IMR-90 (cell line): ENCODE measurements around the gene ZNF335. TPM values are rescaled to one million over a fixed set of nuclear protein-coding genes. Genes with fewer than 3 reads are reported as not detected.

Experiments
- ATAC-seq: fragments of 200-7000 bp; cut with Tn5 transposase; 2 replicates; pipeline ENCODE4 v1.9.1; 2020; ENCODE audit warnings: low read depth, mild to moderate bottlenecking, moderate library complexity
- BruUV-seq: library from RNA; stranded (reverse); fragments of 400-500 nt; replicated peaks from 2 replicates; lab custom pipeline; 2021; lab: Mats Ljungman, UMichigan
- CTCF ChIA-PET: fragments of 300-600 bp; formaldehyde crosslinking; extraction: SDS; loops from one replicate; lab custom pipeline; 2021; ENCODE audit warnings: antibody characterized with exemption; lab: Yijun Ruan, JAX
- POLR2A ChIA-PET: fragments of 300-600 bp; sonication (Branson Sonifier 250); formaldehyde crosslinking; loops from one replicate; lab custom pipeline; 2022; ENCODE audit warnings: antibody characterized with exemption; ENCODE audit not compliant: unreplicated experiment; lab: Charles Lee
- DNase-seq: peaks from one replicate; pipeline ENCODE4 v3.0.0; 2013
- H2AFZ ChIP-seq: replicated peaks from 2 replicates; pipeline ENCODE3; 2013; ENCODE audit warnings: low read length, mild to moderate bottlenecking; ENCODE audit not compliant: poor library complexity
- H2AK5ac ChIP-seq: 2 replicates; pipeline ENCODE4 v1.6.1; 2013; ENCODE audit warnings: low read depth, low read length, inconsistent platforms
- H2AK9ac ChIP-seq: replicated peaks from 2 replicates; pipeline ENCODE3; 2013; ENCODE audit warnings: mild to moderate bottlenecking, low read depth, low read length, moderate library complexity; ENCODE audit not compliant: poor library complexity
- H2BK120ac ChIP-seq: 2 replicates; pipeline ENCODE4 v1.6.1; 2013; ENCODE audit warnings: low read depth, low read length, inconsistent platforms
- H2BK15ac ChIP-seq: 3 replicates; pipeline ENCODE4 v1.6.1; 2013; ENCODE audit warnings: low read depth, low read length, inconsistent platforms
- H2BK20ac ChIP-seq: 2 replicates; pipeline ENCODE4 v1.6.1; 2013; ENCODE audit warnings: low read depth, mild to moderate bottlenecking, inconsistent platforms, low read length, moderate library complexity
- H2BK5ac ChIP-seq: 2 replicates; pipeline ENCODE4 v1.6.1; 2013; ENCODE audit warnings: mild to moderate bottlenecking, low read depth, low read length, inconsistent platforms; ENCODE audit not compliant: poor library complexity, severe bottlenecking
- H3K14ac ChIP-seq: replicated peaks from 2 replicates; pipeline ENCODE4 v1.6.1; 2013; ENCODE audit warnings: low read depth, low read length, inconsistent platforms
- H3K18ac ChIP-seq: 2 replicates; pipeline ENCODE4 v1.6.1; 2013; ENCODE audit warnings: low read depth, low read length, control low read depth
- H3K23ac ChIP-seq: 2 replicates; pipeline ENCODE4 v1.6.1; 2013; ENCODE audit warnings: low read depth, low read length, inconsistent platforms
- H3K27ac ChIP-seq: 2 replicates; pipeline ENCODE4 v1.5.1; 2013; ENCODE audit warnings: mild to moderate bottlenecking, control low read depth, low read length; ENCODE audit not compliant: insufficient read depth
- H3K27me3 ChIP-seq: 2 replicates; pipeline ENCODE4 v1.6.1; 2013; ENCODE audit warnings: low read length; ENCODE audit not compliant: control insufficient read depth, insufficient read depth
- H3K36me3 ChIP-seq: 2 replicates; pipeline ENCODE4 v1.6.1; 2013; ENCODE audit warnings: low read length, mixed read lengths; ENCODE audit not compliant: control insufficient read depth, insufficient read depth
- H3K4ac ChIP-seq: 2 replicates; pipeline ENCODE4 v1.6.1; 2013; ENCODE audit warnings: low read depth, low read length, inconsistent platforms
- H3K4me1 ChIP-seq: 2 replicates; pipeline ENCODE4 v1.6.1; 2013; ENCODE audit warnings: low read length, mixed read lengths; ENCODE audit not compliant: control insufficient read depth, insufficient read depth
- H3K4me2 ChIP-seq: 2 replicates; pipeline ENCODE4 v1.6.1; 2013; ENCODE audit warnings: low read depth, mild to moderate bottlenecking, control low read depth, low read length, moderate library complexity
- H3K4me3 ChIP-seq: 2 replicates; pipeline ENCODE4 v1.5.1; 2013; ENCODE audit warnings: low read depth, mild to moderate bottlenecking, control low read depth, low read length, moderate library complexity; ENCODE audit not compliant: insufficient read depth
- H3K56ac ChIP-seq: 2 replicates; pipeline ENCODE4 v1.6.1; 2013; ENCODE audit warnings: low read length, inconsistent platforms; ENCODE audit not compliant: insufficient read depth; ENCODE audit errors: extremely low read depth
- H3K79me1 ChIP-seq, 2 experiments: 2 replicates each; pipeline ENCODE4 v1.6.1; 2013; ENCODE audit warnings: low read length in 2 of 2, inconsistent platforms in 1 of 2, low read depth in 1 of 2
- H3K9ac ChIP-seq: 2 replicates; pipeline ENCODE4 v1.6.1; 2013; ENCODE audit warnings: low read depth, low read length, control low read depth
- H3K9me1 ChIP-seq: 2 replicates; pipeline ENCODE4 v1.6.1; 2013; ENCODE audit warnings: low read length, inconsistent platforms; ENCODE audit not compliant: insufficient read depth
- H3K9me3 ChIP-seq: 2 replicates; pipeline ENCODE4 v1.6.1; 2013; ENCODE audit warnings: low read length; ENCODE audit not compliant: control insufficient read depth, insufficient read depth
- H4K20me1 ChIP-seq: 2 replicates; pipeline ENCODE4 v1.6.1; 2013; ENCODE audit warnings: low read length, inconsistent platforms; ENCODE audit not compliant: insufficient read depth
- H4K5ac ChIP-seq: 2 replicates; pipeline ENCODE4 v1.6.1; 2013; ENCODE audit warnings: mild to moderate bottlenecking, low read depth, low read length, control low read depth
- H4K8ac ChIP-seq, 2 experiments: 2 replicates each; pipeline ENCODE4 v1.6.1; 2013; ENCODE audit warnings: low read depth in 2 of 2, low read length in 2 of 2, control low read depth in 1 of 2, inconsistent platforms in 1 of 2
- H4K91ac ChIP-seq: 2 replicates; pipeline ENCODE4 v1.6.1; 2013; ENCODE audit warnings: low read depth, low read length, inconsistent platforms; ENCODE audit not compliant: insufficient read depth
- CEBPB ChIP-seq: IDR thresholded peaks from 2 replicates; pipeline ENCODE4 v1.6.1; 2012; ENCODE audit warnings: low read depth, low read length, improper control_type of control experiment
- MAFK ChIP-seq: IDR thresholded peaks from 2 replicates; pipeline ENCODE4 v1.6.1; 2012; ENCODE audit warnings: low read depth, low read length, improper control_type of control experiment
- NFE2L2 ChIP-seq: fragments of 150-350 bp; IDR thresholded peaks from 2 replicates; pipeline ENCODE4 v1.6.1; 2016; ENCODE audit warnings: low read depth, mild to moderate bottlenecking, low read length
- POLR2A ChIP-seq: IDR thresholded peaks from 2 replicates; pipeline ENCODE4 v1.6.1; 2012; ENCODE audit warnings: mild to moderate bottlenecking, low read depth, low read length
- RCOR1 ChIP-seq: IDR thresholded peaks from 2 replicates; pipeline ENCODE4 v1.6.1; 2012; ENCODE audit warnings: mild to moderate bottlenecking, low read length, improper control_type of control experiment; ENCODE audit not compliant: insufficient replicate concordance
- SMC3 ChIP-seq: fragments of 150-350 bp; IDR thresholded peaks from 2 replicates; pipeline ENCODE4 v1.6.1; 2016; ENCODE audit warnings: low read depth, mild to moderate bottlenecking, antibody characterized with exemption, low read length, moderate library complexity
- WGBS, 2 experiments: methylation state at CpG; one replicate each; pipeline versions ENCODE4 v1.1.5 to v1.1.7; 2013; ENCODE audit warnings: missing lambda C conversion rate in 2 of 2; ENCODE audit not compliant: insufficient read length in 1 of 2; ENCODE audit errors: extremely low coverage in 2 of 2; 5-methylcytosine and 5-hydroxymethylcytosine counted together
- dilution Hi-C: fragments of 300-500 bp; cut with HindIII; formaldehyde crosslinking; loops from one replicate; pipeline ENCODE4 v1.14.3; 2018; ENCODE audit warnings: low sequenced_read_pairs; ENCODE audit not compliant: unreplicated experiment
- in situ Hi-C: fragments of 300-500 bp; cut with MboI; formaldehyde crosslinking; loops from 3 replicates; pipeline ENCODE4 v1.14.3; 2019; ENCODE audit warnings: low sequenced_read_pairs, inconsistent platforms, mixed read lengths
- intact Hi-C: fragments of 100-400 bp; cut with micrococcal nuclease; formaldehyde crosslinking; loops from 2 replicates; pipeline ENCODE4 v1.10.0; 2022
- polyA plus RNA-seq, 3 experiments: library from polyadenylated mRNA; depleted of rRNA; stranded (reverse); fragments of >200 nt; gene quantifications; 2 replicates each; pipeline ENCODE4 v1.2.3, GENCODE V29; 2012; ENCODE audit warnings: low replicate concordance in 1 of 3
- total RNA-seq: library from RNA; depleted of rRNA; stranded (reverse); fragments of >200 nt; gene quantifications from 2 replicates; pipeline ENCODE4 v1.2.3, GENCODE V29; 2012
- TF ChIP-seq, protein P1 (sequence below): conservative IDR thresholded peaks from 2 replicates; pipeline ENCODE4 v1.5.1; 2012; ENCODE audit warnings: mild to moderate bottlenecking, low read depth, low read length, improper control_type of control experiment

Gene ZNF335
- total and polyA plus RNA-seq, 2 of the 4 experiments (the other 2 are of a cell fraction) = 11.8 to 17.8 TPM

DNA sequence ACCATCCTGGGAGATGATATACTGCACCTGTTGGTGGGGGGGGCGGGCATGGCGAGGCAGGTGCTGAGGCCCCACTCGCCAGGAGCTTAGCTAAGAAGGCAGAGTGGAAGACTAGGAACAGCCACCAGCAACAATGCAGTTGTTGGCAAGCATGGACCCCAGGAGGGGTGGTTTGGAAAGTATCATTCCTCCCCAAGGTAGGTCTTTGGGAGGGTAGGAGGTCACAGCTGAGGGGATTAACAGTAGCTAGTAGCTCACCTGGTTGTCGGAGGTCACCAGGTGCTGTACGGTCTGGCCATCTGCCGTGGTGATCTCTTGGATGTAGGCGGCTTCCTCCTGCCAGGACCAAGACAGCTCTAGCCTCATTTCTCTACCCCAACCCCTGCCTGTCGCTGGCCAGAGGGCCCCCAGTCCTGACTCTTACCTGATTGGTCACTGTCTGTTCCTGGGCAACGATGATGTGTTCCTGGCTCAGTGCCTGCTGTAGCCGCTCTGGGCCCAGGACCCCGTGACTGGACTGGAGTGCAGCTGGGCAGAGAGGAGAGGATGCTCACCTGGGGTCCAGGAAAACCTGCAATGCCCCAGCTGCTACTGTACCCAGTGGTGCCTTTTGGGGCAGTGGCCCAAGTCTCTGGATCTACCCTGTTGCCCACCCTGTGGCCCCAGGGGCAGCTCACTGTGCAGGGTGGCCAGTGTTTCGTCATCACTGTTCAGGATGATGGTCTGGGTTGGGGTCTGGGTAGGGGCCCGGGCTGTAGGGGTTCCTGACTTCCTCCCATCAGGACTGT is 22.3 kb downstream of the ZNF335 start:
- in situ Hi-C loops (no loop called here), dilution Hi-C loops (no loop called here), intact Hi-C loops (no loop called here)
- no TSS peak for BruUV-seq
- no peak for ATAC-seq
- no peak overlapping the region for H2BK20ac ChIP-seq
- H2AFZ ChIP-seq = no peak overlapping the region
- H3K9me3 ChIP-seq = no peaks in the 10 kb centered on the region
- H4K91ac ChIP-seq = no peak overlapping the region
- no peak overlapping the region for H3K14ac ChIP-seq
- no peak overlapping the region for H3K4me3 ChIP-seq
- no peak overlapping the region for H2BK5ac ChIP-seq
- no peaks in the 10 kb centered on the region for H3K27me3 ChIP-seq
- peaks cover 7% of the 10 kb centered on the region; the same call in 1 of the 2 replicates for H4K20me1 ChIP-seq
- H3K18ac ChIP-seq = no peak overlapping the region
- no peak overlapping the region for H2AK5ac ChIP-seq
- DNase-seq = no peak
- no peaks in the 10 kb centered on the region for H3K4me1 ChIP-seq
- no peak overlapping the region for H3K56ac ChIP-seq
- H4K8ac ChIP-seq = no peak overlapping the region
- peaks cover 90% of the 10 kb centered on the region for H3K36me3 ChIP-seq
- no peak for TF ChIP-seq RCOR1
- no peak for TF ChIP-seq SMC3
- no peak for TF ChIP-seq POLR2A
- no peak for TF ChIP-seq NFE2L2
- no peak for TF ChIP-seq CEBPB
- TF ChIP-seq, protein P1, sequence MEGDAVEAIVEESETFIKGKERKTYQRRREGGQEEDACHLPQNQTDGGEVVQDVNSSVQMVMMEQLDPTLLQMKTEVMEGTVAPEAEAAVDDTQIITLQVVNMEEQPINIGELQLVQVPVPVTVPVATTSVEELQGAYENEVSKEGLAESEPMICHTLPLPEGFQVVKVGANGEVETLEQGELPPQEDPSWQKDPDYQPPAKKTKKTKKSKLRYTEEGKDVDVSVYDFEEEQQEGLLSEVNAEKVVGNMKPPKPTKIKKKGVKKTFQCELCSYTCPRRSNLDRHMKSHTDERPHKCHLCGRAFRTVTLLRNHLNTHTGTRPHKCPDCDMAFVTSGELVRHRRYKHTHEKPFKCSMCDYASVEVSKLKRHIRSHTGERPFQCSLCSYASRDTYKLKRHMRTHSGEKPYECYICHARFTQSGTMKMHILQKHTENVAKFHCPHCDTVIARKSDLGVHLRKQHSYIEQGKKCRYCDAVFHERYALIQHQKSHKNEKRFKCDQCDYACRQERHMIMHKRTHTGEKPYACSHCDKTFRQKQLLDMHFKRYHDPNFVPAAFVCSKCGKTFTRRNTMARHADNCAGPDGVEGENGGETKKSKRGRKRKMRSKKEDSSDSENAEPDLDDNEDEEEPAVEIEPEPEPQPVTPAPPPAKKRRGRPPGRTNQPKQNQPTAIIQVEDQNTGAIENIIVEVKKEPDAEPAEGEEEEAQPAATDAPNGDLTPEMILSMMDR = no peak
- no peak for TF ChIP-seq MAFK
- H3K27ac ChIP-seq = no peak overlapping the region
- no peak overlapping the region for H3K4ac ChIP-seq
- peaks cover 0 to 2% of the 10 kb centered on the region in 2 experiments; a peak in 1 of 4 replicates for H3K79me1 ChIP-seq
- H3K23ac ChIP-seq = no peak overlapping the region
- H2BK15ac ChIP-seq = no peak overlapping the region
- no peak overlapping the region for H3K9ac ChIP-seq
- whole genome bisulfite sequencing, 2 experiments = 77% methylated on average over 6 of the region's 13 CpGs; no CpG with 5 or more reads in 1 of the 2 experiments
- H4K5ac ChIP-seq = no peak overlapping the region
- ChIA-PET POLR2A (interaction anchor here (0.5 kb wide), 1 partner anchor 158 kb away, joined by 3 read pairs; the partner anchor contains the start of gene WFDC3), CTCF (interaction anchor here (0.5 kb wide), 1 partner anchor 42 kb away, joined by 3 read pairs; no protein-coding TSS in a partner anchor)
- peak overlapping the region; percentile 3 for H2AK9ac ChIP-seq
- H2BK120ac ChIP-seq = no peak overlapping the region
- no peak overlapping the region for H3K4me2 ChIP-seq
- peaks cover 9% of the 10 kb centered on the region; the same call in 1 of the 2 replicates for H3K9me1 ChIP-seq
